DND-41 (cell line): ENCODE results near the gene DCAF15.

Experiments
- EZH2 ChIP-seq: IDR thresholded peaks from 3 replicates; pipeline ENCODE4 v1.6.1; 2012; ENCODE audit warnings: borderline replicate concordance, low read depth, mild to moderate bottlenecking, moderate library complexity, low read length, inconsistent platforms; ENCODE audit not compliant: severe bottlenecking
- TF ChIP-seq, protein P1 (sequence below): IDR thresholded peaks from 2 replicates; pipeline ENCODE4 v1.5.1; 2012; ENCODE audit warnings: borderline replicate concordance, low read length, moderate library complexity, mild to moderate bottlenecking; ENCODE audit not compliant: poor library complexity, severe bottlenecking; ENCODE audit errors: extremely low read depth

DNA sequence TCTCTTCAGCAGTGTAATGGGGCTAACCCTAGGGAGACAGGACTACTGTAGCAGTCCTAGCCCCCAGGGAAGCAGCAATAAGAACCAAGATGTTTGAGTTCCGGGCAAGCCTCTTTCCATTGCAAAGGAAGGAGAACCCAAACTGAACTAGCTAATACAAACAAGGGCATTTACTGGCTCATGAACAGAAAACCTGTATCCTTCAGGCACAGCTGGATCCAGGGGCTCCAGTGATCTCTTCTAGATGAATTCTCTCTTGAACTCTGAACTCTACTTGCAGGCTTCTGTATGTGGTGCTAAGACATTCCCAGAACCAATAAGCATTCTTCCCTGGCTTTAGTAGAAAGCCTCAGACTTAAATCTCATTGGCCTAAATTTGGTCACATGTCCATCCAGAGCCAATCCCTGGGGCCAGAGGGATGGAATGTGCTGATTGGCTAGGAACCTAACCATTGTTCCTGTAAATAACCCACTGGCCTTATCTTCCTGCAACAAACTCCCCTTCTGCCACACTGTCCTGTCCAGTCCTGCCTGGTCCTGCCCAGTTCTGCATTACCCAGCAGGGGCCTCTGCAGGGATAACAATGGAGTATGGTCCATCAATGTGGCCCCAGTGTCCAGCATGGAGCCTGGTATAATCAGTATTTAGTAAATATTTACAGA is 10.2 kb upstream of the DCAF15 start:
- TF ChIP-seq, protein P1, sequence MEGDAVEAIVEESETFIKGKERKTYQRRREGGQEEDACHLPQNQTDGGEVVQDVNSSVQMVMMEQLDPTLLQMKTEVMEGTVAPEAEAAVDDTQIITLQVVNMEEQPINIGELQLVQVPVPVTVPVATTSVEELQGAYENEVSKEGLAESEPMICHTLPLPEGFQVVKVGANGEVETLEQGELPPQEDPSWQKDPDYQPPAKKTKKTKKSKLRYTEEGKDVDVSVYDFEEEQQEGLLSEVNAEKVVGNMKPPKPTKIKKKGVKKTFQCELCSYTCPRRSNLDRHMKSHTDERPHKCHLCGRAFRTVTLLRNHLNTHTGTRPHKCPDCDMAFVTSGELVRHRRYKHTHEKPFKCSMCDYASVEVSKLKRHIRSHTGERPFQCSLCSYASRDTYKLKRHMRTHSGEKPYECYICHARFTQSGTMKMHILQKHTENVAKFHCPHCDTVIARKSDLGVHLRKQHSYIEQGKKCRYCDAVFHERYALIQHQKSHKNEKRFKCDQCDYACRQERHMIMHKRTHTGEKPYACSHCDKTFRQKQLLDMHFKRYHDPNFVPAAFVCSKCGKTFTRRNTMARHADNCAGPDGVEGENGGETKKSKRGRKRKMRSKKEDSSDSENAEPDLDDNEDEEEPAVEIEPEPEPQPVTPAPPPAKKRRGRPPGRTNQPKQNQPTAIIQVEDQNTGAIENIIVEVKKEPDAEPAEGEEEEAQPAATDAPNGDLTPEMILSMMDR, result no peak
- no peak for TF ChIP-seq EZH2
